Astrocyte (in vitro differentiated cells and primary cell): ENCODE data around the gene ADRA2A. TPM values are rescaled to one million over a fixed set of nuclear protein-coding genes. Genes with fewer than 3 reads are reported as not detected.

Source experiments
- DNase-seq: peaks from one replicate; pipeline ENCODE4 v3.0.0-alpha.2; 2010; ENCODE audit warnings: low read depth
- FAIRE-seq: peaks from 2 replicates; lab custom pipeline; 2011; peaks lifted over from hg19 to GRCh38; lab: Jason Lieb, UNC
- H2AFZ ChIP-seq: 2 replicates; pipeline ENCODE4 v1.6.0; 2012; ENCODE audit warnings: low read depth, low read length, inconsistent platforms
- H3K27ac ChIP-seq: 2 replicates; pipeline ENCODE4 v1.5.1; 2011; ENCODE audit warnings: low read depth, low read length, inconsistent platforms
- H3K27me3 ChIP-seq: 2 replicates; pipeline ENCODE4 v1.6.0; 2011; ENCODE audit warnings: low read length, inconsistent platforms; ENCODE audit not compliant: insufficient read depth
- H3K36me3 ChIP-seq: 2 replicates; pipeline ENCODE4 v1.5.1; 2011; ENCODE audit warnings: low read length, inconsistent platforms; ENCODE audit not compliant: insufficient read depth
- H3K4me1 ChIP-seq: 2 replicates; pipeline ENCODE4 v1.5.1; 2011; ENCODE audit warnings: low read length, inconsistent platforms; ENCODE audit not compliant: insufficient read depth
- H3K4me2 ChIP-seq: 2 replicates; pipeline ENCODE4 v1.6.0; 2012; ENCODE audit warnings: low read length, inconsistent platforms
- H3K4me3 ChIP-seq: 2 replicates; pipeline ENCODE4 v1.5.1; 2011; ENCODE audit warnings: low read depth, mild to moderate bottlenecking, low read length, inconsistent platforms; ENCODE audit not compliant: insufficient read depth
- H3K79me2 ChIP-seq: 2 replicates; pipeline ENCODE4 v1.6.0; 2012; ENCODE audit warnings: mild to moderate bottlenecking, low read length, inconsistent platforms; ENCODE audit not compliant: insufficient read depth
- H3K9ac ChIP-seq: 2 replicates; pipeline ENCODE4 v1.6.0; 2012; ENCODE audit warnings: mild to moderate bottlenecking, low read length, inconsistent platforms
- H3K9me3 ChIP-seq: 2 replicates; pipeline ENCODE4 v1.5.1; 2012; ENCODE audit warnings: low read depth, mild to moderate bottlenecking, low read length, inconsistent platforms; ENCODE audit not compliant: insufficient read depth
- H4K20me1 ChIP-seq: 2 replicates; pipeline ENCODE4 v1.6.0; 2012; ENCODE audit warnings: low read length, inconsistent platforms; ENCODE audit not compliant: insufficient read depth
- H3K27ac Mint-ChIP-seq: one replicate; pipeline ENCODE4 v1.8.0; 2021; ENCODE audit warnings: mild to moderate bottlenecking, mixed read lengths; ENCODE audit not compliant: unreplicated experiment
- H3K27me3 Mint-ChIP-seq: one replicate; pipeline ENCODE4 v1.8.0; 2021; ENCODE audit warnings: low read depth, mixed read lengths; ENCODE audit not compliant: unreplicated experiment
- H3K36me3 Mint-ChIP-seq: one replicate; pipeline ENCODE4 v1.8.0; 2021; ENCODE audit warnings: low read depth, mixed read lengths; ENCODE audit not compliant: unreplicated experiment
- H3K4me1 Mint-ChIP-seq: one replicate; pipeline ENCODE4 v1.8.0; 2021; ENCODE audit warnings: low read depth, mixed read lengths; ENCODE audit not compliant: unreplicated experiment
- H3K4me3 Mint-ChIP-seq: one replicate; pipeline ENCODE4 v1.8.0; 2021; ENCODE audit warnings: mild to moderate bottlenecking, moderate library complexity, mixed read lengths; ENCODE audit not compliant: unreplicated experiment
- H3K9me3 Mint-ChIP-seq: one replicate; pipeline ENCODE4 v1.8.0; 2021; ENCODE audit warnings: mild to moderate bottlenecking, mixed read lengths; ENCODE audit not compliant: unreplicated experiment
- EZH2 ChIP-seq: IDR thresholded peaks from 2 replicates; pipeline ENCODE4 v1.6.1; 2012; ENCODE audit warnings: mild to moderate bottlenecking, low read length, inconsistent platforms; ENCODE audit not compliant: insufficient read depth
- total RNA-seq: library from RNA; stranded (reverse); gene quantifications from 2 replicates; pipeline ENCODE4 v1.2.1, GENCODE V29; 2021
- TF ChIP-seq, protein P1 (sequence below): IDR thresholded peaks from 2 replicates; pipeline ENCODE4 v1.5.1; 2011; ENCODE audit warnings: low read depth, mild to moderate bottlenecking, inconsistent platforms, low read length, moderate library complexity; ENCODE audit not compliant: insufficient read depth

The ADRA2A gene
- total RNA-seq, 1 donor from 2014 or later: 1.2 TPM

DNA sequence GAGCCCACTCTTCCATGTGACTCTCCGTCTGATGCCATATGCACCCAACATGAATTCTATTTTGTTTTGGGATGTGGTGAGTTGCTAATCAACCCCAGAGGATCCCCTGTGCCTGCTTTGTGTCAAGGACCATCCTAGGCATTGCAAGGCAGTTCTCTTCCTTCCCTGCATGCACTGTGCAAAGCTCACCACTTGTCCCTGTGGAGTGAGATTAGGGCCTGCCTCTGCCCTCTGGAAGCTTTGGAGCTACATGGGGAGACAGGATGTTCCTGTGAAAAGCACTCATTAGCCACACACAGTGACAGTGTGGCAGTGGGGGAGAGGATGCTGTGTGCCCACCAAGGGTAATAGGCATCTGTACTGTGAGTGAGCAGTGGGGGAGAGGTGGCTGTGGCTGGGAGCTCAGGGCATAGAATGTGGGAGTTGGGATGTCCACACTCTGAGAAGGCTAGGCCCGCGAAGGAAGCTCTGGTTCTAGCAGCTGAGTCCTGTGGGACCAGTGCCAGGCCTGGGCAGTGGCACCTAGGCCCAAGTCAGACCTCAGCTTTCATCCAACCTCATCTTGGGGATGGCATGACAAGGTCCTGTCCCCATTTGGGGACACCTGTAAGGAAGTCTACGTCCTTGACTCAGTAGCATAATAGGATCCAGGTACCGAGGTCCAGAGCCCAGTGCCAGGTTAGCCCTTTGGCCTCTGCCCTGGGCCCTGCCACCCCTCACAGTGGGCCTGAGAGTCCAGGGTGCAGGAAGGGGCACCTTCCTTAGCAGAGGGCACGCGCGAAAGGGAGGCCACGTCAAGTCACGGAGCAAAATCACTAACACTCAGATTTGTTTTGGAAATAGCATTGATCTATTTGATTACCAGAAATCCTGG, 6.6 kb downstream of the ADRA2A start:
- Mint-ChIP-seq H3K4me3 (no peak overlapping the region), H3K27ac (no peak overlapping the region), H3K4me1 (no peaks in the 10 kb centered on the region), H3K36me3 (peaks cover 2% of the 10 kb centered on the region), H3K27me3 (peaks cover 80% of the 10 kb centered on the region), H3K9me3 (peaks cover 18% of the 10 kb centered on the region)
- Histone ChIP-seq H3K9me3 (peaks cover 3% of the 10 kb centered on the region), H3K4me1 (no peaks in the 10 kb centered on the region), H3K79me2 (no peaks in the 10 kb centered on the region), H3K4me3 (no peak overlapping the region), H3K36me3 (no peaks in the 10 kb centered on the region), H3K27me3 (peaks cover 14% of the 10 kb centered on the region), H3K9ac (no peak overlapping the region), H2AFZ (no peak overlapping the region), H4K20me1 (no peaks in the 10 kb centered on the region), H3K27ac (no peak overlapping the region), H3K4me2 (no peak overlapping the region)
- FAIRE-seq (no peak), DNase-seq (no peak)
- no peak for TF ChIP-seq EZH2
- TF ChIP-seq, protein P1, sequence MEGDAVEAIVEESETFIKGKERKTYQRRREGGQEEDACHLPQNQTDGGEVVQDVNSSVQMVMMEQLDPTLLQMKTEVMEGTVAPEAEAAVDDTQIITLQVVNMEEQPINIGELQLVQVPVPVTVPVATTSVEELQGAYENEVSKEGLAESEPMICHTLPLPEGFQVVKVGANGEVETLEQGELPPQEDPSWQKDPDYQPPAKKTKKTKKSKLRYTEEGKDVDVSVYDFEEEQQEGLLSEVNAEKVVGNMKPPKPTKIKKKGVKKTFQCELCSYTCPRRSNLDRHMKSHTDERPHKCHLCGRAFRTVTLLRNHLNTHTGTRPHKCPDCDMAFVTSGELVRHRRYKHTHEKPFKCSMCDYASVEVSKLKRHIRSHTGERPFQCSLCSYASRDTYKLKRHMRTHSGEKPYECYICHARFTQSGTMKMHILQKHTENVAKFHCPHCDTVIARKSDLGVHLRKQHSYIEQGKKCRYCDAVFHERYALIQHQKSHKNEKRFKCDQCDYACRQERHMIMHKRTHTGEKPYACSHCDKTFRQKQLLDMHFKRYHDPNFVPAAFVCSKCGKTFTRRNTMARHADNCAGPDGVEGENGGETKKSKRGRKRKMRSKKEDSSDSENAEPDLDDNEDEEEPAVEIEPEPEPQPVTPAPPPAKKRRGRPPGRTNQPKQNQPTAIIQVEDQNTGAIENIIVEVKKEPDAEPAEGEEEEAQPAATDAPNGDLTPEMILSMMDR: no peak

DNA sequence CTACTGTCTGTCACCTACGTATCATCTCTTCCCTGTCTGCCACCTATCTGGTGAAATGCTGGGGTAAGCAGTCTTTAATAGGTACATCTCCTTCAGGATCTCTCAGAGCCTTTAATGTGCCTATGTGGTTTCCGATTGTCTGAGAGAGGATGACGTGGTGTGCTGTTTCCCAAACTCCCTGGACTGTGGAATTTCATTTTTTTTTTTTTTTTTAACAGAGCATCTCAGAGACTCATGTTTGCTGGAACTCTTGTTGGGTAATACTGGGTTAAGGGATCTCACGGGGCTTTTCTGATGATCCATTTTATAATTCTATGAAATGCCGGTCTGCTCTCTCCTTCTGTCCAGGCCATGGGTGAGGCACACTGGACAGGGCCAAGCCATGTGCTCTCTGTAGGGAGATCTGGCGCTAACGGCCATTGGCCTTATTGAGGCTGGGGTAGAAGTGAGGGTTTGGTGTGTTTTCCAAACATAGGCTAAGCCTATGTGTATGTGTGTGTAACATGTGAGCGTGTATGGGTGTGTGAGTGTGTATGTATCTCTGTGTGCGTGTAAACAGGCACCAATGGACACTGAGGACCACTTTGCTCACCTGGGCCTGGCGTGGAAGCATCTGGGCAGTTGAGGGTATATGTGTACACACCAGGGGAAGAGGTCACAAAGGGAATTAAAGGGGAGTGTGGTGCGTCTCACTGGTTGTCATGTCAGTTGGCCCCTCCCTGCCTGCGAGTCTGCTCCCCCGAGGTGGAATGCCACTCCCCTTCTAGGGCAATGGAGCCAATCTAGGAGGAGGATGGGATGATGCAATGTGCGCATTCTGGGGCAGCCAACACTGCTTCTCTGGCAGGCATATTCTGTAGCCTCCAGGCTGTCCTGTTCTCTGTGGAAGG, 7.8 kb downstream of the ADRA2A start:
- Mint-ChIP-seq H3K9me3 (peaks cover 12% of the 10 kb centered on the region), H3K27ac (no peak overlapping the region), H3K4me1 (no peaks in the 10 kb centered on the region), H3K36me3 (peaks cover under 1% of the 10 kb centered on the region), H3K27me3 (peaks cover 81% of the 10 kb centered on the region), H3K4me3 (no peak overlapping the region)
- Histone ChIP-seq H3K27ac (no peak overlapping the region), H4K20me1 (no peaks in the 10 kb centered on the region), H3K4me1 (no peaks in the 10 kb centered on the region), H3K4me2 (no peak overlapping the region), H3K4me3 (no peak overlapping the region), H3K9me3 (no peaks in the 10 kb centered on the region), H3K9ac (no peak overlapping the region), H3K27me3 (peaks cover 8% of the 10 kb centered on the region), H3K36me3 (no peaks in the 10 kb centered on the region), H2AFZ (no peak overlapping the region), H3K79me2 (no peaks in the 10 kb centered on the region)
- no peak for FAIRE-seq
- TF ChIP-seq, protein P1: no peak
- TF ChIP-seq EZH2: no peak
- DNase-seq: no peak
